Gastroesophageal sphincter (tissue), 4 donors: ENCODE results near the gene ALK. TPM values are rescaled to one million over a fixed set of nuclear protein-coding genes. Genes with fewer than 3 reads are reported as not detected.

Experiments
- ATAC-seq: fragments of 150-250 bp; one replicate; pipeline ENCODE4 v1.9.1; 2016; ENCODE audit warnings: mild to moderate bottlenecking, moderate library complexity
- H3K27ac ChIP-seq, 4 donors: fragments of 200-600 bp; sonication (generic) in 3 of 4; 1 replicate in 3 of 4; 2 replicates in 1 of 4; pipeline ENCODE4 v1.5.1; 2016 to 2019
- H3K27me3 ChIP-seq: fragments of 200-600 bp; sonication (generic); one replicate; pipeline ENCODE4 v1.5.1; 2019
- H3K36me3 ChIP-seq, 2 donors: fragments of 200-600 bp; sonication (generic); one replicate each; pipeline ENCODE4 v1.5.1; 2019; ENCODE audit warnings: control low read depth in 1 of 2
- H3K4me1 ChIP-seq, 3 donors: fragments of 200-600 bp; sonication (generic); 1 replicate in 2 of 3; 2 replicates in 1 of 3; pipeline ENCODE4 v1.5.1; 2016 to 2019; ENCODE audit warnings: control low read depth in 2 of 3
- H3K4me3 ChIP-seq, 2 donors: fragments of 200-600 bp; sonication (generic); one replicate each; pipeline ENCODE4 v1.5.1; 2019; ENCODE audit warnings: mild to moderate bottlenecking in 1 of 2, moderate library complexity in 1 of 2
- H3K9me3 ChIP-seq, 3 donors: fragments of 200-600 bp; sonication (generic); one replicate each; pipeline ENCODE4 v1.5.1; 2017 to 2019; ENCODE audit warnings: control low read depth in 2 of 3
- EP300 ChIP-seq: sonication (generic); formaldehyde crosslinking; IDR thresholded peaks from one replicate; pipeline ENCODE4 v1.6.1; 2017; ENCODE audit warnings: antibody characterized with exemption, mild to moderate bottlenecking
- POLR2A ChIP-seq, 2 donors: fragments of 450-650 bp; IDR thresholded peaks; one replicate each; pipeline ENCODE4 v1.6.1; 2017; ENCODE audit warnings: antibody characterized with exemption in 2 of 2, mild to moderate bottlenecking in 2 of 2, moderate library complexity in 1 of 2
- POLR2AphosphoS5 ChIP-seq: sonication (generic); formaldehyde crosslinking; IDR thresholded peaks from one replicate; pipeline ENCODE4 v1.6.1; 2017; ENCODE audit warnings: antibody characterized with exemption
- WGBS, 2 donors: methylation state at CpG; one replicate each; pipeline ENCODE4 v1.1.5; 2018; ENCODE audit warnings: low coverage in 1 of 2; 5-methylcytosine and 5-hydroxymethylcytosine counted together
- total RNA-seq, 4 donors: library from RNA; depleted of rRNA; stranded (reverse); fragments of >200 nt; gene quantifications; one replicate each; pipeline ENCODE4 v1.1.0, GENCODE V29; 2016
- TF ChIP-seq, protein P1 (sequence below), 4 experiments: fragments of 200-600 bp in 2 of 4; fragments of 450-650 bp in 2 of 4; sonication (generic) in 1 of 4; IDR thresholded peaks; one replicate each; pipeline ENCODE4 v1.5.1; 2017 to 2019; ENCODE audit warnings: antibody characterized with exemption in 4 of 4, mild to moderate bottlenecking in 2 of 4, moderate library complexity in 2 of 4

The ALK gene
- total RNA-seq = 1 to 10 TPM in 2 of 4 donors, under 1 TPM in 2; 0.94 to 1.6 (median 1.1) TPM

DNA sequence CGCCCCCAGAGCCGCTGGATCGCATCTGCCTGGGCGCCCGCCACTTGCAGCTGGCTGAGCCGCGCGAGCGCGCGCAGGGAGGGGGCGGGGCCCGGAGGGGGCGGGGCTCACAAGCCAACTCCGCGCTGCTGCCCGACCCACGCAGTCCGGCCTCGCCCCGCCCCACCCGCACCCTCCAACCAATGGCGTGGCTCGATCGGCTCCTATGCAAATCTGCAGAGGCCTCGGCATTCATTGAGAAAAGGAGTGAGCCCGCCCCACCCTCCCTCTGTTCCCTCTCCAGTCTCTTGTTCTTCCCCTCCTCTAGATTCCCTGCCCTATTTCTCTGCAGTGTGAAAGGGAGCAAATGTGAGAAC is at the start of gene ALK:
ALK (minus strand) TSS at position 27 of the 356 bp plus-strand sequence. CDS start 927 bp downstream, outside the sequence.
- peak within 1 kb of the TSS; percentile 13 to 55 for H3K4me3 ChIP-seq
- TF ChIP-seq POLR2A (IDR thresholded peaks at IDR 0.05) (no peak), POLR2AphosphoS5 (no peak), EP300 (no peak)
- TF ChIP-seq, protein P1, sequence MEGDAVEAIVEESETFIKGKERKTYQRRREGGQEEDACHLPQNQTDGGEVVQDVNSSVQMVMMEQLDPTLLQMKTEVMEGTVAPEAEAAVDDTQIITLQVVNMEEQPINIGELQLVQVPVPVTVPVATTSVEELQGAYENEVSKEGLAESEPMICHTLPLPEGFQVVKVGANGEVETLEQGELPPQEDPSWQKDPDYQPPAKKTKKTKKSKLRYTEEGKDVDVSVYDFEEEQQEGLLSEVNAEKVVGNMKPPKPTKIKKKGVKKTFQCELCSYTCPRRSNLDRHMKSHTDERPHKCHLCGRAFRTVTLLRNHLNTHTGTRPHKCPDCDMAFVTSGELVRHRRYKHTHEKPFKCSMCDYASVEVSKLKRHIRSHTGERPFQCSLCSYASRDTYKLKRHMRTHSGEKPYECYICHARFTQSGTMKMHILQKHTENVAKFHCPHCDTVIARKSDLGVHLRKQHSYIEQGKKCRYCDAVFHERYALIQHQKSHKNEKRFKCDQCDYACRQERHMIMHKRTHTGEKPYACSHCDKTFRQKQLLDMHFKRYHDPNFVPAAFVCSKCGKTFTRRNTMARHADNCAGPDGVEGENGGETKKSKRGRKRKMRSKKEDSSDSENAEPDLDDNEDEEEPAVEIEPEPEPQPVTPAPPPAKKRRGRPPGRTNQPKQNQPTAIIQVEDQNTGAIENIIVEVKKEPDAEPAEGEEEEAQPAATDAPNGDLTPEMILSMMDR (IDR thresholded peaks at IDR 0.05) = no peak
- WGBS, 2 donors = 0% methylated on average over 12 of the region's 27 CpGs; no CpG with 5 or more reads in 1 of the 2 donors
- ATAC-seq = peak; percentile 94
- no peaks in the 10 kb centered on the region for H3K9me3 ChIP-seq
- peaks cover 93% of the 10 kb centered on the region for H3K27me3 ChIP-seq
- no peaks in the 10 kb centered on the region for H3K36me3 ChIP-seq
- peaks cover 0 to 29% (median 21%) of the 10 kb centered on the region in 3 donors for H3K4me1 ChIP-seq
- H3K27ac ChIP-seq = peak within 1 kb of the TSS in 1 of 4 donors; percentile 41

DNA sequence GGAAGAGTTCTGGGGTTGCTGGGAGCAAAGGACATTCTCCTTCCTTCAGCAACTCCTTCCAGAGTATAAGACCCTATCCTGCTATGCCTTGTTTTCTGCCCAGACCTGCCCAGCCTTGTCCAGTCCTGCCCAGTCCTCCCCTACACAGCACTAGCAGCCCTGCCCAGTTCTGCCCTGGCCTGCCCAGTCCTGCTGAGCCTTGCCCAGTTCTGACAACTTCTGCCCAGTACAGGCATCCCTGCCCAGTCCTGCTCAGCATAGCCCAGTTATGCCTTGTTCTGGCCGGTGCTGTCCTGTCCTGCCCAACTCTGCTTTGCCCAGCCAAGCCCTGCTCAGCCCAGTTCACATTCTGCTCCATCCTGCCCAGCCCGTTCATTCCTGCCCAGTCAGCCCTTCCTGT is 44.9 kb upstream of the ALK start:
- Histone ChIP-seq H3K4me3 (no peak overlapping the region), H3K36me3 (no peaks in the 10 kb centered on the region), H3K27me3 (peaks cover 32% of the 10 kb centered on the region), H3K9me3 (no peaks in the 10 kb centered on the region), H3K27ac (no peak overlapping the region), H3K4me1 (no peaks in the 10 kb centered on the region)
- WGBS, 2 donors = 92% methylated on average over 2 of the region's 2 CpGs; no CpG with 5 or more reads in 1 of the 2 donors
- TF ChIP-seq, protein P1 (IDR thresholded peaks at IDR 0.05) = no peak
- TF ChIP-seq POLR2AphosphoS5 = no peak
- TF ChIP-seq EP300 = no peak
- no peak for TF ChIP-seq POLR2A (IDR thresholded peaks at IDR 0.05)
- ATAC-seq = no peak

DNA sequence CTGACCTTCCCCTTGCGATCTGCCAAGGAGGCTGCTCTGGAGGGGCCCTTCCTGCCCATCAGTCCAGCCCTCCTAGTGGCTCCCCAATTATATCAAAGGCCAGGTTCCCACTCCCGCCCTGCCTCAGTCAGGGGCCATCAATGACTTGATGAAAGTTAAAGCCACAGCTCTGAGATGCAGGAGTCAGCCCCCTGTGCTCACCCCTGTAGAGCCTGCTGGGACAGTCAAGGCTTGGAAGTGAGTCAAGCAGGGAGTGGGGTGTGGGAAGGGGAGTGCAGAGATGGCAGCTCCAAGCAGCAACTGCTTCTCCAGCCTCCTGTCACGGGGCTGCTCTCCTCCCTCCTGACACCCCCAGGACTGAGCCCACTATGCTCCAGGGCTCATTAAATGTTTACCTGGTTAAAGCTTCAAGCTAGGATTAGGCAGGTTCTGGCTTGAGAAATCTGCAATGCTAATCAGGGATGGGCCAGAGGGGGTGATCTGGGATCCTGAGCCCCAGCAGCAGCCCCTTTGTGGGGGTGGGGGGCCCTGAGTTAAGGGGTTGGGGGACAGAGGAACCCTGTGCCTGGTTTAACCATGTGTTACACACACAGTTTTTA is 42.7 kb upstream of the ALK start:
- 0 to 43% methylated on average over 1 of the region's 3 CpGs for WGBS, 2 donors
- Histone ChIP-seq H3K4me3 (no peak overlapping the region), H3K27me3 (peaks cover 28% of the 10 kb centered on the region), H3K9me3 (no peaks in the 10 kb centered on the region), H3K4me1 (no peaks in the 10 kb centered on the region), H3K36me3 (no peaks in the 10 kb centered on the region), H3K27ac (no peak overlapping the region)
- TF ChIP-seq EP300 (no peak), POLR2A (IDR thresholded peaks at IDR 0.05) (no peak), POLR2AphosphoS5 (no peak)
- TF ChIP-seq, protein P1 (IDR thresholded peaks at IDR 0.05) = no peak
- ATAC-seq = no peak

DNA sequence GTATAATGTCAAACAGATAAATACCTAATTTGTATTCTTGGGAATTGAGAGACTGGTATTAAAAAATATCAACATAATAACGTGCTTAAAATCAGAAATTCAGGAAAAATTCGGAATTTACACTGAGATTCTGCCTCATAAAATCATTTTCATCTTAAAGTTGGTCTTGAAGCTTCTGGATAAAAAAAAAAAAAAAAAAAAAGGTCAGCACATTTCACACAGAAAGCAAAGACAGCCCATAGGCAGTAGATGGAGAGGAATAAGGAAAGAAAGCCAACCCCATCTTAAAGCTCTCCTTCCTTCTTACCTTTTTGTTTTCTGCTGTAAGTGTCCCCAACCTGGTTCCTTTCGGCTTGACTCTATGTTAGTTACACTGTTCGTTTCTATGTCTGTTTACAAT is 41.5 kb upstream of the ALK start:
- TF ChIP-seq POLR2AphosphoS5 = no peak
- no peak for TF ChIP-seq POLR2A (IDR thresholded peaks at IDR 0.05)
- TF ChIP-seq, protein P1 (IDR thresholded peaks at IDR 0.05) = no peak
- no peak for TF ChIP-seq EP300
- H3K27me3 ChIP-seq = peaks cover 34% of the 10 kb centered on the region
- 57 to 69% methylated on average over 3 to 4 of the region's 4 CpGs for WGBS, 2 donors
- no peaks in the 10 kb centered on the region for H3K4me1 ChIP-seq
- H3K9me3 ChIP-seq = no peaks in the 10 kb centered on the region
- H3K4me3 ChIP-seq = no peak overlapping the region
- ATAC-seq = no peak
- no peaks in the 10 kb centered on the region for H3K36me3 ChIP-seq
- no peak overlapping the region for H3K27ac ChIP-seq

DNA sequence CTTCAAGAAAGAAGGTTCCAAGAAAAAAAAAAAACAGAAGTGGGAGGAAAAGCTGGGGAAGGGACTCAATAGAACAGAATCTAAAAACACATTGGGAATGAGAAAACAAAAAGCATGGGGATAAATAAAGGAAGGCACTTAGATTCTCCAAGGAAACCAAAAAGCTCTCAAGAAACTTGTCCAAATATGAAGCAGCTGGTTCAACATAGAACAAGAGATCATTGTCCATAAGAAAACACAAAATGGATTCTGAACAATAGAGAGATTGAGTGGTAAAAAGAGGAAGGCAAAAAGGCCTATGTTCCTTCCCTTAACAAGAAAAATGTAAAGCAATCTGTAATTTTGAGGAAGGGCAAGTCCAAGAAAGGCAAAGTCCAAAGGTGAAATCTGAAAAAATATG is 32.9 kb upstream of the ALK start:
- ATAC-seq = no peak
- H3K27ac ChIP-seq = no peak overlapping the region
- TF ChIP-seq EP300 (no peak), POLR2A (IDR thresholded peaks at IDR 0.05) (no peak), POLR2AphosphoS5 (no peak)
- TF ChIP-seq, protein P1 (IDR thresholded peaks at IDR 0.05) = no peak
- H3K4me1 ChIP-seq = no peaks in the 10 kb centered on the region
- H3K9me3 ChIP-seq = no peaks in the 10 kb centered on the region
- no peaks in the 10 kb centered on the region for H3K36me3 ChIP-seq
- H3K27me3 ChIP-seq = peaks cover 9% of the 10 kb centered on the region
- H3K4me3 ChIP-seq = no peak overlapping the region
